HG03354 (cell line): ENCODE data around the gene DNAH7.
"Not testable (repeated sequence)": the region's sequence is repeated elsewhere in the genome, so short reads cannot be mapped to it uniquely, and the experiment has no call there.

ENCODE experiments used
- ATAC-seq: cut with Tn5 transposase; IDR thresholded peaks from one replicate; pipeline ENCODE4 v1.9.1; 2021; ENCODE audit warnings: mild to moderate bottlenecking; ENCODE audit not compliant: unreplicated experiment, poor library complexity, severe bottlenecking

The DNAH7 gene

GRCh38 chr2:195993623-195994022 lies 75.0 kb downstream of the DNAH7 start:
- no peak for ATAC-seq

- no peak for ATAC-seq
Observed at GRCh38 chr2:195985741-195986140, 82.9 kb downstream of the DNAH7 start.

- no peak for ATAC-seq
Observed at GRCh38 chr2:195984923-195985726, 83.5 kb downstream of the DNAH7 start.

- no peak for ATAC-seq
Observed at GRCh38 chr2:195967336-195967735, 101.3 kb downstream of the DNAH7 start.

- ATAC-seq: peak; percentile 79
Observed at GRCh38 chr2:195961873-195962272, 106.8 kb downstream of the DNAH7 start.

- ATAC-seq: no peak
Observed at GRCh38 chr2:195959341-195959740, 109.3 kb downstream of the DNAH7 start.

GRCh38 chr2:195956725-195957124 lies 111.9 kb downstream of the DNAH7 start:
- no peak for ATAC-seq

GRCh38 chr2:195945056-195945455 lies 123.6 kb downstream of the DNAH7 start:
- no peak for ATAC-seq

- no peak for ATAC-seq
Observed at GRCh38 chr2:195937176-195937575, 131.5 kb downstream of the DNAH7 start.

GRCh38 chr2:195934484-195934883 lies 134.2 kb downstream of the DNAH7 start:
- no peak for ATAC-seq

- ATAC-seq: no peak
Observed at GRCh38 chr2:195929531-195929930, 139.1 kb downstream of the DNAH7 start.

- no peak for ATAC-seq
Observed at GRCh38 chr2:195925120-195925519, 143.5 kb downstream of the DNAH7 start.

GRCh38 chr2:195923889-195924288 lies 144.7 kb downstream of the DNAH7 start:
- ATAC-seq: no peak

GRCh38 chr2:195917021-195917600 lies 151.5 kb downstream of the DNAH7 start:
- not testable (repeated sequence) for ATAC-seq

- no peak for ATAC-seq
Observed at GRCh38 chr2:195912079-195912478, 156.6 kb downstream of the DNAH7 start.

- ATAC-seq: no peak
Observed at GRCh38 chr2:195910570-195910969, 158.1 kb downstream of the DNAH7 start.

- no peak for ATAC-seq
Observed at GRCh38 chr2:195909926-195910325, 158.7 kb downstream of the DNAH7 start.

- no peak for ATAC-seq
Observed at GRCh38 chr2:195907474-195907873, 161.2 kb downstream of the DNAH7 start.

- ATAC-seq: no peak
Observed at GRCh38 chr2:195903956-195904355, 164.7 kb downstream of the DNAH7 start.

- no peak for ATAC-seq
Observed at GRCh38 chr2:195902857-195903256, 165.8 kb downstream of the DNAH7 start.

- no peak for ATAC-seq
Observed at GRCh38 chr2:195899226-195899625, 169.4 kb downstream of the DNAH7 start.
